HG03520 (cell line): ENCODE measurements around the gene LMBRD1.

Experiments used
- ATAC-seq: cut with Tn5 transposase; IDR thresholded peaks from one replicate; pipeline ENCODE4 v1.9.1; 2021; ENCODE audit warnings: mild to moderate bottlenecking, moderate library complexity; ENCODE audit not compliant: unreplicated experiment

The LMBRD1 gene

GRCh38 chr6:69647726-69648125 lies 149.1 kb downstream of the LMBRD1 start:
- ATAC-seq = no peak

- no peak for ATAC-seq
These were observed 153.1 kb downstream of the LMBRD1 start for GRCh38 chr6:69643688-69644087.

GRCh38 chr6:69632932-69633331 lies 163.9 kb downstream of the LMBRD1 start:
- no peak for ATAC-seq

GRCh38 chr6:69631552-69632346 lies 165.1 kb downstream of the LMBRD1 start:
- ATAC-seq = no peak

GRCh38 chr6:69630767-69631166 lies 166.0 kb downstream of the LMBRD1 start:
- no peak for ATAC-seq

- ATAC-seq = no peak
These were observed 169.2 kb downstream of the LMBRD1 start for GRCh38 chr6:69627625-69628024.

GRCh38 chr6:69624944-69625343 lies 171.9 kb downstream of the LMBRD1 start:
- ATAC-seq = no peak
